SK-N-SH treated with all-trans-retinoic acid at 6 μM for 48 hours (cell line): ENCODE results near the gene PRKD2.

ENCODE experiments used
- CSRNP3 ChIP-seq: fragments of 250-450 bp; sonication (Bioruptor Pico); IDR thresholded peaks from 2 replicates; pipeline ENCODE4 v1.5.1; 2021; ENCODE audit warnings: mild to moderate bottlenecking, moderate library complexity
- OSR1 ChIP-seq: fragments of 250-450 bp; sonication (Bioruptor Pico); IDR thresholded peaks from 2 replicates; pipeline ENCODE4 v1.8.0; 2022; ENCODE audit warnings: moderate library complexity, mild to moderate bottlenecking, inconsistent platforms
- PPARA ChIP-seq: fragments of 250-450 bp; sonication (Bioruptor Pico); IDR thresholded peaks from 2 replicates; pipeline ENCODE4 v1.5.0; 2020; ENCODE audit warnings: mild to moderate bottlenecking, borderline replicate concordance
- RARB ChIP-seq: fragments of 250-450 bp; sonication (Bioruptor Pico); IDR thresholded peaks from 2 replicates; pipeline ENCODE4 v1.8.0; 2021; ENCODE audit warnings: mild to moderate bottlenecking, moderate library complexity
- ZFP30 ChIP-seq: fragments of 450-650 bp; formaldehyde crosslinking; IDR thresholded peaks from 2 replicates; pipeline ENCODE4 v1.5.0; 2022; ENCODE audit warnings: mild to moderate bottlenecking, moderate library complexity

GRCh38 chr19:46678110-46678732 is 38.7 kb downstream of the PRKD2 start:
- TF ChIP-seq ZFP30 (CRISPR knock-in tag) (no peak), OSR1 (CRISPR knock-in tag) (no peak), RARB (CRISPR knock-in tag) (no peak), PPARA (CRISPR knock-in tag) (no peak), CSRNP3 (CRISPR knock-in tag) (no peak)
